Vagina (tissue), 2 donors: Measurements from ENCODE around the gene ARHGAP45. TPM values are rescaled to one million over a fixed set of nuclear protein-coding genes. Genes with fewer than 3 reads are reported as not detected.

Experiments used
- DNase-seq, 2 donors: peaks; one replicate each; pipeline ENCODE4 v3.0.0-alpha.2; 2017; ENCODE audit errors: extremely low spot score in 2 of 2
- H3K27ac ChIP-seq: fragments of 200-600 bp; sonication (generic); one replicate; pipeline ENCODE4 v1.5.1; 2019
- H3K27me3 ChIP-seq: fragments of 200-600 bp; sonication (generic); one replicate; pipeline ENCODE4 v1.5.1; 2019
- H3K36me3 ChIP-seq, 2 donors: fragments of 200-600 bp; sonication (generic); one replicate each; pipeline ENCODE4 v1.5.1; 2017 to 2019
- H3K4me1 ChIP-seq: fragments of 200-600 bp; sonication (generic); one replicate; pipeline ENCODE4 v1.5.1; 2019
- H3K4me3 ChIP-seq, 2 donors: fragments of 200-600 bp; sonication (generic); 1 replicate in 1 of 2; 2 replicates in 1 of 2; pipeline ENCODE4 v1.5.1; 2016 to 2019
- H3K9me3 ChIP-seq: fragments of 200-600 bp; sonication (generic); one replicate; pipeline ENCODE4 v1.5.1; 2019
- CTCF ChIP-seq, 3 experiments: fragments of 450-650 bp in 2 of 3; fragments of 200-600 bp in 1 of 3; sonication (generic) in 1 of 3; IDR thresholded peaks; one replicate each; pipeline ENCODE4 v1.5.1; 2017 to 2019; ENCODE audit warnings: antibody characterized with exemption in 3 of 3, mild to moderate bottlenecking in 2 of 3, moderate library complexity in 2 of 3
- POLR2A ChIP-seq, 2 donors: fragments of 450-650 bp; IDR thresholded peaks; one replicate each; pipeline ENCODE4 v1.6.1; 2017; ENCODE audit warnings: antibody characterized with exemption in 2 of 2, mild to moderate bottlenecking in 2 of 2, moderate library complexity in 2 of 2
- POLR2AphosphoS5 ChIP-seq, 2 donors: sonication (generic); formaldehyde crosslinking; IDR thresholded peaks; one replicate each; pipeline ENCODE4 v1.9.0; 2017; ENCODE audit warnings: antibody characterized with exemption in 2 of 2, mild to moderate bottlenecking in 2 of 2, low read depth in 1 of 2; ENCODE audit not compliant: insufficient read depth in 1 of 2
- intact Hi-C: fragments of 100-400 bp; cut with DNase I; formaldehyde crosslinking; loops from one replicate; pipeline ENCODE4 v1.15.1; 2023
- small RNA-seq: library from RNA; depleted of rRNA; stranded (forward); fragments of <200 nt; gene quantifications from one replicate; pipeline ENCODE3, GENCODE V24; 2016
- total RNA-seq: library from RNA; depleted of rRNA; stranded (reverse); fragments of >200 nt; gene quantifications from one replicate; pipeline ENCODE4 v1.2.3, GENCODE V29; 2016

Gene ARHGAP45
- total RNA-seq, 1 donor from 2014 or later: 36.8 TPM

- peak overlapping the region; percentile 87 for H3K27ac ChIP-seq
- no peak for DNase-seq
- intact Hi-C loops: loop anchor here (5.0 kb wide), 1 partner anchor 39 kb away; the partner anchor contains the start of gene SBNO2
- peak overlapping the region in 1 of 2 donors; percentile 67 for H3K4me3 ChIP-seq
- no peak for TF ChIP-seq CTCF (IDR thresholded peaks at IDR 0.05)
- TF ChIP-seq POLR2AphosphoS5 (IDR thresholded peaks at IDR 0.05; ENCODE audit: insufficient read depth in 1 of 2, low read depth in 1 of 2): peak in 1 of 2 donors; percentile 16
- H3K36me3 ChIP-seq: no peaks in the 10 kb centered on the region
- H3K4me1 ChIP-seq: peaks cover 84% of the 10 kb centered on the region
- H3K9me3 ChIP-seq: no peaks in the 10 kb centered on the region
- H3K27me3 ChIP-seq: no peaks in the 10 kb centered on the region
Measured at GRCh38 chr19:1133471-1133929, 66.5 kb downstream of the ARHGAP45 start.

- peak overlapping the region; percentile 87 for H3K27ac ChIP-seq
- no peaks in the 10 kb centered on the region for H3K27me3 ChIP-seq
- no peak overlapping the region for H3K4me3 ChIP-seq
- DNase-seq: no peak
- intact Hi-C loops: loop anchor here (5.0 kb wide), 1 partner anchor 38 kb away; the partner anchor contains the start of gene SBNO2
- no peaks in the 10 kb centered on the region for H3K9me3 ChIP-seq
- peaks cover 75% of the 10 kb centered on the region for H3K4me1 ChIP-seq
- H3K36me3 ChIP-seq: no peaks in the 10 kb centered on the region
- TF ChIP-seq CTCF (IDR thresholded peaks at IDR 0.05) (no peak), POLR2AphosphoS5 (IDR thresholded peaks at IDR 0.05; ENCODE audit: insufficient read depth in 1 of 2, low read depth in 1 of 2) (no peak), POLR2A (IDR thresholded peaks at IDR 0.05) (no peak)
Measured at GRCh38 chr19:1134431-1134830, 67.5 kb downstream of the ARHGAP45 start.

- Histone ChIP-seq H3K27ac (peak overlapping the region; percentile 1), H3K4me1 (peaks cover 65% of the 10 kb centered on the region), H3K27me3 (no peaks in the 10 kb centered on the region), H3K4me3 (no peak overlapping the region), H3K36me3 (no peaks in the 10 kb centered on the region), H3K9me3 (no peaks in the 10 kb centered on the region)
- TF ChIP-seq POLR2A (IDR thresholded peaks at IDR 0.05) (no peak), POLR2AphosphoS5 (IDR thresholded peaks at IDR 0.05; ENCODE audit: insufficient read depth in 1 of 2, low read depth in 1 of 2) (no peak), CTCF (IDR thresholded peaks at IDR 0.05) (no peak)
- no peak for DNase-seq
- intact Hi-C loops: no loop called here
Measured at GRCh38 chr19:1135454-1135853, 68.5 kb downstream of the ARHGAP45 start.

- Histone ChIP-seq H3K27me3 (no peaks in the 10 kb centered on the region), H3K4me3 (no peak overlapping the region), H3K27ac (peak overlapping the region; percentile 1), H3K9me3 (no peaks in the 10 kb centered on the region), H3K4me1 (peaks cover 57% of the 10 kb centered on the region), H3K36me3 (no peaks in the 10 kb centered on the region)
- TF ChIP-seq CTCF (IDR thresholded peaks at IDR 0.05): no peak
- TF ChIP-seq POLR2A (IDR thresholded peaks at IDR 0.05): no peak
- no peak for TF ChIP-seq POLR2AphosphoS5 (IDR thresholded peaks at IDR 0.05; ENCODE audit: insufficient read depth in 1 of 2, low read depth in 1 of 2)
- DNase-seq: no peak
- intact Hi-C loops: no loop called here
Measured at GRCh38 chr19:1136201-1136600, 69.2 kb downstream of the ARHGAP45 start.

Small RNA genes lying within 50 kb of the gene (small RNA-seq; reads per million reads assigned to genes)
- gene RNU6-2: not detected

Other genes starting within 250 kb of the ARHGAP45 start
- gene PLPPR3, start 245.2 kb upstream of the ARHGAP45 start, total RNA-seq: not detected
- gene AZU1, start 239.3 kb upstream of the ARHGAP45 start, total RNA-seq: not detected
- not detected for gene PRTN3, start 226.2 kb upstream of the ARHGAP45 start, total RNA-seq
- not detected for gene ELANE, start 214.9 kb upstream of the ARHGAP45 start, total RNA-seq
- 2,325 TPM for gene CFD, start 207.5 kb upstream of the ARHGAP45 start, total RNA-seq
- 46.9 TPM for gene MED16, start 174.0 kb upstream of the ARHGAP45 start, total RNA-seq
- not detected for gene RNU6-9, start 173.7 kb upstream of the ARHGAP45 start, total RNA-seq
- 41.3 TPM for gene R3HDM4, start 153.9 kb upstream of the ARHGAP45 start, total RNA-seq
- not detected for gene KISS1R, start 149.8 kb upstream of the ARHGAP45 start, total RNA-seq
- gene ARID3A, start 141.1 kb upstream of the ARHGAP45 start, total RNA-seq: 10.3 TPM
- 66.8 TPM for gene WDR18, start 82.8 kb upstream of the ARHGAP45 start, total RNA-seq
- not detected for gene GRIN3B, start 66.7 kb upstream of the ARHGAP45 start, total RNA-seq
- 130 TPM for gene TMEM259, start 46.0 kb upstream of the ARHGAP45 start, total RNA-seq
- gene RNU6-2, start 45.6 kb upstream of the ARHGAP45 start, total RNA-seq: not detected
- 76.1 TPM for gene CNN2, start 40.6 kb upstream of the ARHGAP45 start, total RNA-seq
- 29.5 TPM for gene ABCA7, start 27.1 kb upstream of the ARHGAP45 start, total RNA-seq
- 83.7 TPM for gene POLR2E, start 28.2 kb downstream of the ARHGAP45 start, total RNA-seq
- 524 TPM for gene GPX4, start 36.8 kb downstream of the ARHGAP45 start, total RNA-seq
- 54.0 TPM for gene SBNO2, start 107.1 kb downstream of the ARHGAP45 start, total RNA-seq
- 54.5 TPM for gene STK11, start 138.6 kb downstream of the ARHGAP45 start, total RNA-seq
- gene CBARP, start 170.8 kb downstream of the ARHGAP45 start, total RNA-seq: 3.9 TPM
- 154 TPM for gene ATP5F1D, start 174.6 kb downstream of the ARHGAP45 start, total RNA-seq
- 170 TPM for gene MIDN, start 181.4 kb downstream of the ARHGAP45 start, total RNA-seq
- gene CIRBP, start 202.2 kb downstream of the ARHGAP45 start, total RNA-seq: 192 TPM
- 64.8 TPM for gene FAM174C, start 208.4 kb downstream of the ARHGAP45 start, total RNA-seq
- gene EFNA2, start 218.7 kb downstream of the ARHGAP45 start, total RNA-seq: not detected